NCI-H1436 (cell line): ENCODE measurements around the gene STARD13.

Experiments
- DNase-seq: peaks from one replicate; lab custom pipeline; 2025; lab: John Stamatoyannopoulos, UW

STARD13 gene

GRCh38 chr13:33116321-33117010 lies 169.1 kb downstream of the STARD13 start:
- no peak for DNase-seq

- DNase-seq = no peak
Observed at GRCh38 chr13:33115274-33115673, 170.3 kb downstream of the STARD13 start.

GRCh38 chr13:33114146-33114545 lies 171.4 kb downstream of the STARD13 start:
- DNase-seq = no peak

GRCh38 chr13:33112766-33113165 lies 172.8 kb downstream of the STARD13 start:
- no peak for DNase-seq

GRCh38 chr13:33111414-33112110 lies 174.0 kb downstream of the STARD13 start:
- DNase-seq = no peak

- DNase-seq = no peak
Observed at GRCh38 chr13:33110713-33111413, 174.7 kb downstream of the STARD13 start.

- DNase-seq = no peak
Observed at GRCh38 chr13:33110386-33110712, 175.2 kb downstream of the STARD13 start.

- no peak for DNase-seq
Observed at GRCh38 chr13:33109801-33110200, 175.8 kb downstream of the STARD13 start.

GRCh38 chr13:33109271-33109697 lies 176.3 kb downstream of the STARD13 start:
- DNase-seq = no peak

- DNase-seq = no peak
Observed at GRCh38 chr13:33108620-33109019, 176.9 kb downstream of the STARD13 start.

- DNase-seq = no peak
Observed at GRCh38 chr13:33107361-33107760, 178.2 kb downstream of the STARD13 start.

- no peak for DNase-seq
Observed at GRCh38 chr13:33106656-33107360, 178.7 kb downstream of the STARD13 start.

- no peak for DNase-seq
Observed at GRCh38 chr13:33105387-33106005, 180.1 kb downstream of the STARD13 start.

GRCh38 chr13:33103457-33103856 lies 182.1 kb downstream of the STARD13 start:
- DNase-seq = no peak

- no peak for DNase-seq
Observed at GRCh38 chr13:33101835-33102234, 183.7 kb downstream of the STARD13 start.

- no peak for DNase-seq
Observed at GRCh38 chr13:33100886-33101285, 184.7 kb downstream of the STARD13 start.

- no peak for DNase-seq
Observed at GRCh38 chr13:33099860-33100259, 185.7 kb downstream of the STARD13 start.

GRCh38 chr13:33096886-33097605 lies 188.5 kb downstream of the STARD13 start:
- no peak for DNase-seq

- no peak for DNase-seq
Observed at GRCh38 chr13:33092073-33092987, 193.2 kb downstream of the STARD13 start.

- DNase-seq = no peak
Observed at GRCh38 chr13:33091415-33091774, 194.2 kb downstream of the STARD13 start.
